GM23248 (cell line): ENCODE results near the gene CSTF2T.

Experiments
- EZH2 ChIP-seq: fragments of 200-600 bp; sonication (generic); IDR thresholded peaks from 2 replicates; pipeline ENCODE4 v1.6.1; 2018; ENCODE audit warnings: antibody characterized with exemption, mild to moderate bottlenecking; ENCODE audit not compliant: insufficient read depth, poor library complexity, severe bottlenecking
- EZH2phosphoT487 ChIP-seq: fragments of 200-600 bp; sonication (generic); IDR thresholded peaks from 2 replicates; pipeline ENCODE4 v1.6.1; 2018; ENCODE audit warnings: antibody characterized with exemption, moderate library complexity, mild to moderate bottlenecking, low read depth; ENCODE audit not compliant: insufficient read depth

DNA sequence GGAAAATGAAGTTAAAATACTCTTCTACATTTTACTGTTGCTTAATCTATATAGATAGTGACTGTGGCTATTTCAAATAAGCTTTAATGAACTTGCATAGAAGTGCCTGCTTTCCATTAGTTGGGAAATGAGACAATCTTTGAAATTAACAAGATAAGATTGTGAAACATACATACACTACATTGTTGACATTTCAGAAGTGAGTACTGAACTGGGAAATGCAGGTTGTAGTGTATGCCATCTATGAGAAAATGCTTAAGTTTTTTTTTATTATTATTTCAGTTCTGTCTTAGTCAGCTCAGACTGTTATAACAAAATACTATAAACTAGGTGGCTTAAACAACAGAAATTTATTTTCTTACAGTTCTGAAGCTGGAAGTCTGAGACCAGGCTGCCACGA, 49.6 kb upstream of the CSTF2T start:
- no peak for TF ChIP-seq EZH2
- no peak for TF ChIP-seq EZH2phosphoT487
